K562 (cell line): ENCODE data around the gene HDHD2. TPM values are rescaled to one million over a fixed set of nuclear protein-coding genes. Genes with fewer than 3 reads are reported as not detected.

Source experiments
- ATAC-seq: fragments of 200-7000 bp; cut with Tn5 transposase; 3 replicates; pipeline ENCODE4 v1.9.1; 2020; ENCODE audit warnings: moderate library complexity
- BruUV-seq: library from RNA; stranded (reverse); fragments of 400-500 nt; replicated peaks from 2 replicates; lab custom pipeline; 2021; lab: Mats Ljungman, UMichigan
- CTCF ChIA-PET: fragments of 300-600 bp; formaldehyde crosslinking; extraction: SDS; loops from one replicate; lab custom pipeline; 2021; ENCODE audit warnings: low intra/inter-chr PET ratio; lab: Yijun Ruan, JAX
- POLR2A ChIA-PET: fragments of 300-600, 350-650 bp; sonication (Branson Sonifier 250); formaldehyde crosslinking; extraction: SDS; loops from one replicate; lab custom pipeline; 2021; ENCODE audit warnings: antibody characterized with exemption, inconsistent platforms; lab: Yijun Ruan, JAX
- DNase-seq, 4 experiments: peaks; one replicate each; pipeline versions ENCODE4 v3.0.0 to v3.0.0-alpha.2; 2011 to 2018; ENCODE audit warnings: low spot score in 3 of 4, mixed read lengths in 3 of 4; ENCODE audit errors: extremely low read depth in 1 of 4
- FAIRE-seq: peaks from 2 replicates; lab custom pipeline; 2011; peaks lifted over from hg19 to GRCh38; lab: Jason Lieb, UNC
- H2AFZ ChIP-seq: 2 replicates; pipeline ENCODE4 v1.6.0; 2011; ENCODE audit warnings: low read depth, low read length, control low read depth, inconsistent platforms
- H3K27ac ChIP-seq: fragments of 200-600 bp; 3 replicates; pipeline ENCODE4 v1.8.0; 2011; ENCODE audit warnings: low read depth, mild to moderate bottlenecking, control low read depth, inconsistent platforms, low read length, moderate library complexity, mixed read lengths; ENCODE audit errors: extremely low read depth
- H3K27me3 ChIP-seq, 2 experiments: fragments of 300-600 bp in 1 of 2; 2 replicates in 1 of 2; 3 replicates in 1 of 2; pipeline versions ENCODE4 v1.6.0 to v1.8.0; 2011; ENCODE audit warnings: inconsistent platforms in 2 of 2, low read length in 2 of 2, mild to moderate bottlenecking in 1 of 2, mixed read lengths in 1 of 2, moderate library complexity in 1 of 2; ENCODE audit not compliant: control insufficient read depth in 2 of 2, insufficient read depth in 2 of 2
- H3K36me3 ChIP-seq: fragments of 300-600 bp; 3 replicates; pipeline ENCODE4 v1.8.0; 2011; ENCODE audit warnings: mild to moderate bottlenecking, low read length, inconsistent platforms; ENCODE audit not compliant: control insufficient read depth, insufficient read depth
- H3K4me1 ChIP-seq, 2 experiments: fragments of 200-600 bp in 1 of 2; replicated peaks in 1 of 2; 2 replicates in 1 of 2; 3 replicates in 1 of 2; pipeline versions ENCODE4 v1.5.1 to v1.8.0; 2011; ENCODE audit warnings: inconsistent platforms in 2 of 2, low read length in 2 of 2, mild to moderate bottlenecking in 1 of 2, mixed read lengths in 1 of 2, moderate library complexity in 1 of 2; ENCODE audit not compliant: control insufficient read depth in 2 of 2, insufficient read depth in 2 of 2
- H3K4me2 ChIP-seq: 2 replicates; pipeline ENCODE4 v1.6.1; 2011; ENCODE audit warnings: low read length, control low read depth, inconsistent platforms, mixed read lengths; ENCODE audit not compliant: insufficient read depth
- H3K4me3 ChIP-seq: fragments of 200-600 bp; sonication (generic), shearing (Covaris generic); 2 replicates; pipeline ENCODE4 v1.5.1; 2016; ENCODE audit warnings: control low read depth, inconsistent platforms
- H3K79me2 ChIP-seq: fragments of 200-600 bp; 3 replicates; pipeline ENCODE4 v1.8.0; 2011; ENCODE audit warnings: low read length, inconsistent platforms; ENCODE audit not compliant: control insufficient read depth, insufficient read depth
- H3K9ac ChIP-seq, 2 experiments: 2 replicates each; pipeline versions ENCODE4 v1.6.0 to v1.6.1; 2011; ENCODE audit warnings: low read depth in 2 of 2, low read length in 2 of 2, control low read depth in 1 of 2, inconsistent platforms in 1 of 2, mild to moderate bottlenecking in 1 of 2, mixed read lengths in 1 of 2; ENCODE audit not compliant: insufficient read depth in 1 of 2
- H3K9me1 ChIP-seq: one replicate; pipeline ENCODE4 v1.6.0; 2011; ENCODE audit warnings: inconsistent platforms, mild to moderate bottlenecking, low read length, moderate library complexity; ENCODE audit not compliant: control insufficient read depth, insufficient read depth
- H3K9me3 ChIP-seq: replicated peaks from 2 replicates; pipeline ENCODE4 v1.5.1; 2011; ENCODE audit warnings: low read depth, low read length, inconsistent platforms; ENCODE audit not compliant: control insufficient read depth, insufficient read depth
- H4K20me1 ChIP-seq: replicated peaks from 2 replicates; pipeline ENCODE4 v1.6.1; 2011; ENCODE audit warnings: low read length, inconsistent platforms, mixed read lengths; ENCODE audit not compliant: control insufficient read depth, insufficient read depth
- ERF ChIP-seq: fragments of 450-650 bp; formaldehyde crosslinking; IDR thresholded peaks from 2 replicates; pipeline ENCODE4 v1.4.0; 2020; ENCODE audit warnings: mild to moderate bottlenecking, mixed read lengths
- KLF6 ChIP-seq: fragments of 250-450 bp; sonication (Bioruptor Pico); IDR thresholded peaks from 2 replicates; pipeline ENCODE4 v1.4.0; 2020; ENCODE audit warnings: mild to moderate bottlenecking, moderate library complexity, borderline replicate concordance
- POLR2AphosphoS5 ChIP-seq: IDR thresholded peaks from 2 replicates; pipeline ENCODE4 v1.6.1; 2011; ENCODE audit warnings: mild to moderate bottlenecking, low read depth, low read length, moderate library complexity; ENCODE audit not compliant: control insufficient read depth, insufficient read depth
- TSC22D4 ChIP-seq: fragments of 450-650 bp; IDR thresholded peaks from 2 replicates; pipeline ENCODE4 v1.6.1; 2016; ENCODE audit warnings: missing genetic modification characterization, missing biosample characterization, control low read depth
- WHSC1 ChIP-seq: IDR thresholded peaks from one replicate; pipeline ENCODE4 v1.6.1; 2012; ENCODE audit warnings: low read length, control low read depth, inconsistent platforms
- WGBS: fragments of 100-300 bp; shearing (Covaris generic); methylation state at CpG from one replicate; pipeline ENCODE4 v1.1.6; 2016; ENCODE audit warnings: low coverage, mixed read lengths; ENCODE audit not compliant: insufficient coverage; ENCODE audit errors: missing lambda C conversion rate; 5-methylcytosine and 5-hydroxymethylcytosine counted together
- in situ Hi-C: fragments of 300-500 bp; cut with MboI; formaldehyde crosslinking; loops from 4 replicates; pipeline ENCODE4 v1.15.0; 2018; ENCODE audit warnings: inconsistent platforms, mixed read lengths
- intact Hi-C: fragments of 100-400 bp; cut with micrococcal nuclease; formaldehyde crosslinking; loops from 2 replicates; pipeline ENCODE4 v1.14.2; 2022
- polyA plus RNA-seq, 8 experiments: library from polyadenylated mRNA; depleted of rRNA in 4 of 8; stranded (reverse) in 5 of 8; unstranded in 3 of 8; fragments of >200 nt; fragmentation: Nextera tagmentation in 2 of 8; fragmentation: Illumina TruSeq in 1 of 8; extraction: Ambion mirVana in 2 of 8; extraction: Trizol in 1 of 8; gene quantifications; 2 replicates each; pipeline versions ENCODE4 v1.2.1 to v1.2.3, GENCODE V29; 2011 to 2014; ENCODE audit warnings: inconsistent platforms in 1 of 8, missing spikeins in 1 of 8
- total RNA-seq, 7 experiments: library from RNA; depleted of rRNA in 6 of 7; stranded (reverse); fragments of >200 nt in 6 of 7; fragmentation: Illumina TruSeq in 2 of 7; extraction: Trizol in 2 of 7; gene quantifications; 2 replicates each; pipeline versions ENCODE4 v1.2.1 to v1.2.3, GENCODE V29; 2011 to 2021; ENCODE audit warnings: low replicate concordance in 1 of 7
- TF ChIP-seq, protein P1 (sequence below): fragments of 250-450 bp; sonication (Bioruptor Pico); IDR thresholded peaks from 2 replicates; pipeline ENCODE4 v1.5.0; 2020; ENCODE audit warnings: mild to moderate bottlenecking
- TF ChIP-seq, protein P2 (sequence below): sonication (generic); formaldehyde crosslinking; IDR thresholded peaks from 2 replicates; pipeline ENCODE4 v1.8.0; 2023; ENCODE audit warnings: mild to moderate bottlenecking, missing genetic modification reagents
- TF ChIP-seq, protein P3 (sequence below): fragments of 250-450 bp; sonication (Bioruptor Pico); IDR thresholded peaks from 2 replicates; pipeline ENCODE4 v1.4.0; 2020

Gene HDHD2
- total and polyA plus RNA-seq, 9 of the 15 experiments (the other 6 are each of a cell fraction or from before 2014, with no cell fraction given) = 6.8 to 25.2 (median 21.5) TPM

- no peaks in the 10 kb centered on the region for H3K4me1 ChIP-seq
- intact Hi-C loops (no loop called here), in situ Hi-C loops (no loop called here)
- H4K20me1 ChIP-seq = no peaks in the 10 kb centered on the region
- no peaks in the 10 kb centered on the region for H3K9me1 ChIP-seq
- FAIRE-seq (no peak), DNase-seq (no peak), ATAC-seq (no peak)
- ChIA-PET POLR2A (interaction anchor here (0.6 kb wide), 1 partner anchor 143 kb away, joined by 3 read pairs; no protein-coding TSS in a partner anchor), CTCF (no interaction called here)
- no peaks in the 10 kb centered on the region for H3K79me2 ChIP-seq
- H3K27me3 ChIP-seq = peaks cover 0 to 2% of the 10 kb centered on the region in 2 experiments; a peak in 1 of 5 replicates
- TF ChIP-seq, protein P1, sequence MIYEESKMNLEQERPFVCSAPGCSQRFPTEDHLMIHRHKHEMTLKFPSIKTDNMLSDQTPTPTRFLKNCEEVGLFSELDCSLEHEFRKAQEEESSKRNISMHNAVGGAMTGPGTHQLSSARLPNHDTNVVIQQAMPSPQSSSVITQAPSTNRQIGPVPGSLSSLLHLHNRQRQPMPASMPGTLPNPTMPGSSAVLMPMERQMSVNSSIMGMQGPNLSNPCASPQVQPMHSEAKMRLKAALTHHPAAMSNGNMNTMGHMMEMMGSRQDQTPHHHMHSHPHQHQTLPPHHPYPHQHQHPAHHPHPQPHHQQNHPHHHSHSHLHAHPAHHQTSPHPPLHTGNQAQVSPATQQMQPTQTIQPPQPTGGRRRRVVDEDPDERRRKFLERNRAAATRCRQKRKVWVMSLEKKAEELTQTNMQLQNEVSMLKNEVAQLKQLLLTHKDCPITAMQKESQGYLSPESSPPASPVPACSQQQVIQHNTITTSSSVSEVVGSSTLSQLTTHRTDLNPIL = no peak
- TF ChIP-seq POLR2AphosphoS5 (no peak), ERF (CRISPR knock-in tag) (no peak), KLF6 (CRISPR knock-in tag) (no peak), TSC22D4 (tag) (no peak), WHSC1 (no peak)
- TF ChIP-seq, protein P2, sequence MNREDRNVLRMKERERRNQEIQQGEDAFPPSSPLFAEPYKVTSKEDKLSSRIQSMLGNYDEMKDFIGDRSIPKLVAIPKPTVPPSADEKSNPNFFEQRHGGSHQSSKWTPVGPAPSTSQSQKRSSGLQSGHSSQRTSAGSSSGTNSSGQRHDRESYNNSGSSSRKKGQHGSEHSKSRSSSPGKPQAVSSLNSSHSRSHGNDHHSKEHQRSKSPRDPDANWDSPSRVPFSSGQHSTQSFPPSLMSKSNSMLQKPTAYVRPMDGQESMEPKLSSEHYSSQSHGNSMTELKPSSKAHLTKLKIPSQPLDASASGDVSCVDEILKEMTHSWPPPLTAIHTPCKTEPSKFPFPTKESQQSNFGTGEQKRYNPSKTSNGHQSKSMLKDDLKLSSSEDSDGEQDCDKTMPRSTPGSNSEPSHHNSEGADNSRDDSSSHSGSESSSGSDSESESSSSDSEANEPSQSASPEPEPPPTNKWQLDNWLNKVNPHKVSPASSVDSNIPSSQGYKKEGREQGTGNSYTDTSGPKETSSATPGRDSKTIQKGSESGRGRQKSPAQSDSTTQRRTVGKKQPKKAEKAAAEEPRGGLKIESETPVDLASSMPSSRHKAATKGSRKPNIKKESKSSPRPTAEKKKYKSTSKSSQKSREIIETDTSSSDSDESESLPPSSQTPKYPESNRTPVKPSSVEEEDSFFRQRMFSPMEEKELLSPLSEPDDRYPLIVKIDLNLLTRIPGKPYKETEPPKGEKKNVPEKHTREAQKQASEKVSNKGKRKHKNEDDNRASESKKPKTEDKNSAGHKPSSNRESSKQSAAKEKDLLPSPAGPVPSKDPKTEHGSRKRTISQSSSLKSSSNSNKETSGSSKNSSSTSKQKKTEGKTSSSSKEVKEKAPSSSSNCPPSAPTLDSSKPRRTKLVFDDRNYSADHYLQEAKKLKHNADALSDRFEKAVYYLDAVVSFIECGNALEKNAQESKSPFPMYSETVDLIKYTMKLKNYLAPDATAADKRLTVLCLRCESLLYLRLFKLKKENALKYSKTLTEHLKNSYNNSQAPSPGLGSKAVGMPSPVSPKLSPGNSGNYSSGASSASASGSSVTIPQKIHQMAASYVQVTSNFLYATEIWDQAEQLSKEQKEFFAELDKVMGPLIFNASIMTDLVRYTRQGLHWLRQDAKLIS (CRISPR knock-in tag) = no peak
- TF ChIP-seq, protein P3, sequence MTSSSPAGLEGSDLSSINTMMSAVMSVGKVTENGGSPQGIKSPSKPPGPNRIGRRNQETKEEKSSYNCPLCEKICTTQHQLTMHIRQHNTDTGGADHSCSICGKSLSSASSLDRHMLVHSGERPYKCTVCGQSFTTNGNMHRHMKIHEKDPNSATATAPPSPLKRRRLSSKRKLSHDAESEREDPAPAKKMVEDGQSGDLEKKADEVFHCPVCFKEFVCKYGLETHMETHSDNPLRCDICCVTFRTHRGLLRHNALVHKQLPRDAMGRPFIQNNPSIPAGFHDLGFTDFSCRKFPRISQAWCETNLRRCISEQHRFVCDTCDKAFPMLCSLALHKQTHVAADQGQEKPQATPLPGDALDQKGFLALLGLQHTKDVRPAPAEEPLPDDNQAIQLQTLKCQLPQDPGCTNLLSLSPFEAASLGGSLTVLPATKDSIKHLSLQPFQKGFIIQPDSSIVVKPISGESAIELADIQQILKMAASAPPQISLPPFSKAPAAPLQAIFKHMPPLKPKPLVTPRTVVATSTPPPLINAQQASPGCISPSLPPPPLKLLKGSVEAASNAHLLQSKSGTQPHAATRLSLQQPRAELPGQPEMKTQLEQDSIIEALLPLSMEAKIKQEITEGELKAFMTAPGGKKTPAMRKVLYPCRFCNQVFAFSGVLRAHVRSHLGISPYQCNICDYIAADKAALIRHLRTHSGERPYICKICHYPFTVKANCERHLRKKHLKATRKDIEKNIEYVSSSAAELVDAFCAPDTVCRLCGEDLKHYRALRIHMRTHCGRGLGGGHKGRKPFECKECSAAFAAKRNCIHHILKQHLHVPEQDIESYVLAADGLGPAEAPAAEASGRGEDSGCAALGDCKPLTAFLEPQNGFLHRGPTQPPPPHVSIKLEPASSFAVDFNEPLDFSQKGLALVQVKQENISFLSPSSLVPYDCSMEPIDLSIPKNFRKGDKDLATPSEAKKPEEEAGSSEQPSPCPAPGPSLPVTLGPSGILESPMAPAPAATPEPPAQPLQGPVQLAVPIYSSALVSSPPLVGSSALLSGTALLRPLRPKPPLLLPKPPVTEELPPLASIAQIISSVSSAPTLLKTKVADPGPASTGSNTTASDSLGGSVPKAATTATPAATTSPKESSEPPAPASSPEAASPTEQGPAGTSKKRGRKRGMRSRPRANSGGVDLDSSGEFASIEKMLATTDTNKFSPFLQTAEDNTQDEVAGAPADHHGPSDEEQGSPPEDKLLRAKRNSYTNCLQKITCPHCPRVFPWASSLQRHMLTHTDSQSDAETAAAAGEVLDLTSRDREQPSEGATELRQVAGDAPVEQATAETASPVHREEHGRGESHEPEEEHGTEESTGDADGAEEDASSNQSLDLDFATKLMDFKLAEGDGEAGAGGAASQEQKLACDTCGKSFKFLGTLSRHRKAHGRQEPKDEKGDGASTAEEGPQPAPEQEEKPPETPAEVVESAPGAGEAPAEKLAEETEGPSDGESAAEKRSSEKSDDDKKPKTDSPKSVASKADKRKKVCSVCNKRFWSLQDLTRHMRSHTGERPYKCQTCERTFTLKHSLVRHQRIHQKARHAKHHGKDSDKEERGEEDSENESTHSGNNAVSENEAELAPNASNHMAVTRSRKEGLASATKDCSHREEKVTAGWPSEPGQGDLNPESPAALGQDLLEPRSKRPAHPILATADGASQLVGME (CRISPR knock-in tag) = no peak
- H3K9me3 ChIP-seq = no peaks in the 10 kb centered on the region
- no peak overlapping the region for H3K27ac ChIP-seq
- no peak overlapping the region for H3K9ac ChIP-seq
- no TSS peak for BruUV-seq
- H3K36me3 ChIP-seq = no peaks in the 10 kb centered on the region
- no peak overlapping the region for H3K4me2 ChIP-seq
- H3K4me3 ChIP-seq = no peak overlapping the region
- WGBS = 0% methylated on average over 2 of the region's 2 CpGs
- no peak overlapping the region for H2AFZ ChIP-seq
These were observed 68.7 kb downstream of the HDHD2 start for GRCh38 chr18:47081578-47081977.
